LNCAP (cell line): Measurements from ENCODE around the gene RER1.

Experiments
- CTCF ChIP-seq: fragments of 450-650 bp; IDR thresholded peaks from 2 replicates; pipeline ENCODE4 v1.5.1; 2017; ENCODE audit warnings: mild to moderate bottlenecking

RER1 gene

GRCh38 chr1:2445162-2445822, 53.7 kb downstream of the RER1 start:
- no peak for TF ChIP-seq CTCF

DNA sequence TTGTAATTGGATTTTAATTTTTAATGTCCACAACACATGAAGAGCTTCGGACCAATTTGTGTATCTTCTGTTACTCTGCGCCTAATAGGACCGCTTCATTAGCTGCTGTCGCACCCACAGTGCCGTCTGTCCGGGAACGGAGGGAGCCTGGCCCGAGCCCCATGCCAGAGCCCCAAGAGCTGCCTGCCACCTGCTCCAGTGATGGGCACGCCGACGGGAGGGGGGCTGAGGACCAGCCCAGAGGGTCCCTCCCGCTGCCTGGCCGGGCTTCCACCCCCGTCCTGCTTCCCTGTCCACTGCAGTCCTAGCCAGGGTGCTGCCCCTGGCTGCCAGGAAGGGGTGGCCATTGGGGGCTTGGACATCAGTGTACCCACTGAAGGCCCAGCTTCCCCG, 54.2 kb downstream of the RER1 start:
- no peak for TF ChIP-seq CTCF

DNA sequence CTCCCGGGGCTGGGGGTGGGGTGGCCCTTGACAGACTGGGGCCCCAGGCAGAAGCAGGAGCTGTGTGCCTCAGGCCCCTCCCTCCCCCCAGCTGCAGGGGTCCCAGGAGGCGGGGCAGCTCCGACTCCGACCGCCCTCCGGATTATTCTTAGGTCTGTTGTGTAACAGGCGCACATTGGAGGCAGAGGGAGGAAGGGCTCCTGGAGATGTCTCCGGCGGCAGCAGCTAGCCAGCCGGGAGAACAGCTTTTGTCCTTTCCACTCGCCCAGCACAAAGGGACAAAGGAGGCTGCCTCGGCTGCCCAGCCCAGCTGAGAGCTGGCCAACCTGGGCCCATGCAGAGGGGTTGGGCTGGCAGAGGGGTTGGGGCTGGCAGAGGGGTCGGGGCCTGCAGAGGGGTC, 54.8 kb downstream of the RER1 start:
- no peak for TF ChIP-seq CTCF

GRCh38 chr1:2446861-2447260, 55.2 kb downstream of the RER1 start:
- no peak for TF ChIP-seq CTCF

GRCh38 chr1:2447276-2448097, 55.8 kb downstream of the RER1 start:
- no peak for TF ChIP-seq CTCF

GRCh38 chr1:2448098-2448445, 56.4 kb downstream of the RER1 start:
- TF ChIP-seq CTCF = no peak

DNA sequence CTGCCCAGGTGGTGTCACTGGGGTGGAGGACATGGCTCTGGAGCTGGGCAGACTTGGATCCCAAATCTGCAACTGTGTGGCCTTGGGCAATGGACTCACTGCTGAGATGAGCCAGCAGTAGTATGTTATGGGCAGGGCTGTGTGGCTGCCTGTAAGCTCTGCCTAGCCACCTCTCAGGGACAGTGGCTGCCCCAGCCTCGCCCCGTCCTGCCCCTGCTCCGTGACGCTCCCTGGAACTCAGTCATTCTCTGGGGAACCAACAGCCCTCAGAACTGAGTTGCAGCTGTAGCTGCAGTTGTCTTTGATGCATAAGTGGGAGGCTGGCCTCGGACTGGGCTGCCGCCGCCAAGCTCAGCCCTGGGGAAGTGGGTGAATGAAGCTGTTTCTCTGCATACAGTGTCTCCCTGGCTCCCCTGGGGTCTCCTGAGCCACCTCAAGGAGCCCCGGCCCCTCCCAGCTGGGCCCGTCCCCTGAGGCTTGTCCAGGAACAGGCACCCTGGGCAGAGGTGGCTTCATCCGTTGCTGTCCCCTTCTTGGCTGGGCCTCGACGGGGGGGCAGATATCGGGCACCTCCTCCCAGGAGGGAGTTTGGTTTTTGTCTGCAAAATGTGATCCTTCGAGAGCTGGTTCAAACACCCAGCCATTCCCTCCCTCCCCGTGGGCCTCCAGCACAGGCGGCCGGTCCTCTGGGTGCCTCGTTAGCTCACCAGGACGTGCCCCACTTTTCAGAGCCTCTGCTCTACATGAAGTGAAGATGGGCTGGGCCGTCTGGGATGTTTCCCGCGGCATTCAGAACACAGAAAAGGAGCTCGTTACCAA, 58.2 kb downstream of the RER1 start:
- no peak for TF ChIP-seq CTCF
